Measurements from ENCODE around the gene ISL2. TPM values are rescaled to one million over a fixed set of nuclear protein-coding genes. Genes with fewer than 3 reads are reported as not detected.

The ISL2 gene
- total RNA-seq, 2 experiments from 2014 or later, result 6.2 to 11.8 TPM

DNA sequence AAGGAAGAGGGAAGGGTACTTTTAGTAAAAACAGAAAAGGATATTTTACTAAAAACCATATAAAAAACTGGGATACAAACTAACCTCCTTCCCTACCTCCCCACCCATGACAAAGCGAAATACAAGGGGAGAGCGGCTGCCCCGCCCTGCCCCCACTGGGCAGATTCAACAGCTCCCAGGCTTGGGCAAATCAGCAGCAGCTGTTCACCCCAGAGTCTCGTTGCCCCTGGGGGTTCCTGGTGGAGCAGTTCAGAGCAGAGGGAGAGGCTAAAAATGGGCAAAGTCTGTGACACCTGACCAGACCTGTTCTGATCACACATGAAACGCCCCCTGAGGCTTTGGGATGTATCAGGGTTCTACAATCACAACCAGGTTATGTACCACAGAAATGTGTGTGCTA lies 22.8 kb upstream of the ISL2 start:
- H3K36me3 ChIP-seq (ENCODE audit: insufficient read depth, low read length), result peaks cover 3% of the 10 kb centered on the region
- POLR2A ChIA-PET, result interaction anchor here (1.0 kb wide), 2 partner anchors 10 to 41 kb away, joined by 3 to 4 read pairs; no protein-coding TSS in a partner anchor
- intact Hi-C loops (cut with micrococcal nuclease; ENCODE audit: unreplicated experiment), result no loop called here
- 0 out of 2 replicates have a peak, but pooled peaks cover 4% of the 10 kb centered on the region for H4K20me1 ChIP-seq (ENCODE audit: insufficient read depth, low read length)
- H3K79me2 ChIP-seq (ENCODE audit: insufficient read depth, low read depth, low read length), result peaks cover 23% of the 10 kb centered on the region
- no peak overlapping the region for H3K4me2 ChIP-seq (ENCODE audit: low read length)
- H3K4me1 ChIP-seq (ENCODE audit: insufficient read depth, low read length, poor library complexity, severe bottlenecking), result peaks cover 13% of the 10 kb centered on the region
- CTCF ChIA-PET (ENCODE audit: unreplicated experiment), result no interaction called here
- no peaks in the 10 kb centered on the region for H3K9me3 ChIP-seq (ENCODE audit: low read length)
- TF ChIP-seq, protein P1, sequence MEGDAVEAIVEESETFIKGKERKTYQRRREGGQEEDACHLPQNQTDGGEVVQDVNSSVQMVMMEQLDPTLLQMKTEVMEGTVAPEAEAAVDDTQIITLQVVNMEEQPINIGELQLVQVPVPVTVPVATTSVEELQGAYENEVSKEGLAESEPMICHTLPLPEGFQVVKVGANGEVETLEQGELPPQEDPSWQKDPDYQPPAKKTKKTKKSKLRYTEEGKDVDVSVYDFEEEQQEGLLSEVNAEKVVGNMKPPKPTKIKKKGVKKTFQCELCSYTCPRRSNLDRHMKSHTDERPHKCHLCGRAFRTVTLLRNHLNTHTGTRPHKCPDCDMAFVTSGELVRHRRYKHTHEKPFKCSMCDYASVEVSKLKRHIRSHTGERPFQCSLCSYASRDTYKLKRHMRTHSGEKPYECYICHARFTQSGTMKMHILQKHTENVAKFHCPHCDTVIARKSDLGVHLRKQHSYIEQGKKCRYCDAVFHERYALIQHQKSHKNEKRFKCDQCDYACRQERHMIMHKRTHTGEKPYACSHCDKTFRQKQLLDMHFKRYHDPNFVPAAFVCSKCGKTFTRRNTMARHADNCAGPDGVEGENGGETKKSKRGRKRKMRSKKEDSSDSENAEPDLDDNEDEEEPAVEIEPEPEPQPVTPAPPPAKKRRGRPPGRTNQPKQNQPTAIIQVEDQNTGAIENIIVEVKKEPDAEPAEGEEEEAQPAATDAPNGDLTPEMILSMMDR (conservative IDR thresholded peaks at IDR 0.05; ENCODE audit: low read length), result no peak
- no peak for TF ChIP-seq EZH2phosphoT487 (IDR thresholded peaks at IDR 0.05; ENCODE audit: borderline replicate concordance, low read depth, low read length)
- H3K27ac ChIP-seq (ENCODE audit: low read depth, low read length, poor library complexity, severe bottlenecking), result no peak overlapping the region
- H3K9me2 ChIP-seq (ENCODE audit: insufficient read depth, low read length), result no peaks in the 10 kb centered on the region
- no peak overlapping the region for H2AFZ ChIP-seq (ENCODE audit: low read length)
- no TSS peak for BruUV-seq (replicated peaks)
- DNase-seq (ENCODE audit: low spot score), result no peak
- H3K4me3 ChIP-seq (ENCODE audit: low read depth, low read length, poor library complexity, severe bottlenecking), result no peak overlapping the region

DNA sequence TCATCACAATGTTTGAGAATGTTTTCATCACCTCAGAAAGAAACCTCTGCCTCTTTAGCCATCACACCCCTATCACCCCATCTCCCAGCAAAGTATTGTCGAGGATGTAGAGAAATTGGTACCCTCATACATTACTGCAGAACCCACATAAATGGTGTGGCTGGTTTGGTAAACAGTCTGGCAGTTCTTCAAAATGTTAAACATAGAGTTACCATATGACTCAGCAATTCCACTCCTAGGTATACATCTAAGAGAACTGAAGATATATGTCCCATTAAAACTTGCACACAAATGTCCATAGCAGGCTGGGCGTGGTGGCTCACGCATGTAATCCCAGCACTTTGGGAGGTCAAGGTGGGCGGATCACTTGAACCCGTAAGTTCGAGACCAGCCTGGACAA lies 16.6 kb upstream of the ISL2 start:
- Histone ChIP-seq H3K4me1 (ENCODE audit: insufficient read depth, low read length, poor library complexity, severe bottlenecking) (peaks cover 11% of the 10 kb centered on the region), H3K4me3 (ENCODE audit: low read depth, low read length, poor library complexity, severe bottlenecking) (no peak overlapping the region), H4K20me1 (ENCODE audit: insufficient read depth, low read length) (no peaks in the 10 kb centered on the region), H3K27ac (ENCODE audit: low read depth, low read length, poor library complexity, severe bottlenecking) (no peak overlapping the region), H3K9me3 (ENCODE audit: low read length) (no peaks in the 10 kb centered on the region), H3K36me3 (ENCODE audit: insufficient read depth, low read length) (no peaks in the 10 kb centered on the region), H2AFZ (ENCODE audit: low read length) (no peak overlapping the region), H3K9me2 (ENCODE audit: insufficient read depth, low read length) (no peaks in the 10 kb centered on the region), H3K4me2 (ENCODE audit: low read length) (no peak overlapping the region), H3K79me2 (ENCODE audit: insufficient read depth, low read depth, low read length) (no peaks in the 10 kb centered on the region)
- BruUV-seq (replicated peaks), result no TSS peak
- no peak for TF ChIP-seq EZH2phosphoT487 (IDR thresholded peaks at IDR 0.05; ENCODE audit: borderline replicate concordance, low read depth, low read length)
- TF ChIP-seq, protein P1 (conservative IDR thresholded peaks at IDR 0.05; ENCODE audit: low read length), result no peak
- ChIA-PET CTCF (ENCODE audit: unreplicated experiment) (no interaction called here), POLR2A (no interaction called here)
- intact Hi-C loops (cut with micrococcal nuclease; ENCODE audit: unreplicated experiment), result no loop called here
- no peak for DNase-seq (ENCODE audit: low spot score)

- H4K20me1 ChIP-seq (ENCODE audit: insufficient read depth, low read length), result no peaks in the 10 kb centered on the region
- H3K4me1 ChIP-seq (ENCODE audit: insufficient read depth, low read length, poor library complexity, severe bottlenecking), result peaks cover 11% of the 10 kb centered on the region
- no peak overlapping the region for H3K27ac ChIP-seq (ENCODE audit: low read depth, low read length, poor library complexity, severe bottlenecking)
- ChIA-PET CTCF (ENCODE audit: unreplicated experiment) (no interaction called here), POLR2A (interaction anchor here (0.6 kb wide), 1 partner anchor 369 kb away, joined by 4 read pairs; no protein-coding TSS in a partner anchor)
- H3K4me2 ChIP-seq (ENCODE audit: low read length), result no peak overlapping the region
- no peak overlapping the region for H2AFZ ChIP-seq (ENCODE audit: low read length)
- no peaks in the 10 kb centered on the region for H3K9me2 ChIP-seq (ENCODE audit: insufficient read depth, low read length)
- TF ChIP-seq, protein P1 (conservative IDR thresholded peaks at IDR 0.05; ENCODE audit: low read length), result no peak
- no peak for TF ChIP-seq EZH2phosphoT487 (IDR thresholded peaks at IDR 0.05; ENCODE audit: borderline replicate concordance, low read depth, low read length)
- H3K79me2 ChIP-seq (ENCODE audit: insufficient read depth, low read depth, low read length), result no peaks in the 10 kb centered on the region
- H3K4me3 ChIP-seq (ENCODE audit: low read depth, low read length, poor library complexity, severe bottlenecking), result no peak overlapping the region
- intact Hi-C loops (cut with micrococcal nuclease; ENCODE audit: unreplicated experiment), result no loop called here
- no TSS peak for BruUV-seq (replicated peaks)
- no peaks in the 10 kb centered on the region for H3K9me3 ChIP-seq (ENCODE audit: low read length)
- DNase-seq (ENCODE audit: low spot score), result no peak
- no peaks in the 10 kb centered on the region for H3K36me3 ChIP-seq (ENCODE audit: insufficient read depth, low read length)
Observed at GRCh38 chr15:76321171-76321570, 15.4 kb upstream of the ISL2 start.

Data from OCI-LY7 (cell line).